ENCODE data around the gene FBXO11.

DNA sequence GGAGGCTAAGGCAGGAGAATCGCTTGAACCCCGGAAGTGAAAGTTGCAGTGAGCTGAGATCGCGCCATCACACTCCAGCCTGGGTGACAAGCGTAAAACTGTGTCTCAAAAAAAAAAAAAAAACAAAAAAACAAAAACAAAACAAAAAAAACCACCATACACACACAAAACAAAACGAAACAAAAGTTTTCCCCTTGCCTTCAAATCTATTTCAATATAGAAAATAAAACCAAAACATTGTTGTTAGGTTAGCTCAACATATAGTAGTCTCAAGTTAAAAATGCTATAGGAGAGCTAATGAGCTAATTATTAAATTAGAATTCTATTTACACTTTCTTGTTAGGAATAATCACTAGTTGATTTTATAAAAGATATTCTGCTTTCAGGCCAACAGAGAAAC is 43.3 kb downstream of the FBXO11 start:
- TF ChIP-seq, protein P1, sequence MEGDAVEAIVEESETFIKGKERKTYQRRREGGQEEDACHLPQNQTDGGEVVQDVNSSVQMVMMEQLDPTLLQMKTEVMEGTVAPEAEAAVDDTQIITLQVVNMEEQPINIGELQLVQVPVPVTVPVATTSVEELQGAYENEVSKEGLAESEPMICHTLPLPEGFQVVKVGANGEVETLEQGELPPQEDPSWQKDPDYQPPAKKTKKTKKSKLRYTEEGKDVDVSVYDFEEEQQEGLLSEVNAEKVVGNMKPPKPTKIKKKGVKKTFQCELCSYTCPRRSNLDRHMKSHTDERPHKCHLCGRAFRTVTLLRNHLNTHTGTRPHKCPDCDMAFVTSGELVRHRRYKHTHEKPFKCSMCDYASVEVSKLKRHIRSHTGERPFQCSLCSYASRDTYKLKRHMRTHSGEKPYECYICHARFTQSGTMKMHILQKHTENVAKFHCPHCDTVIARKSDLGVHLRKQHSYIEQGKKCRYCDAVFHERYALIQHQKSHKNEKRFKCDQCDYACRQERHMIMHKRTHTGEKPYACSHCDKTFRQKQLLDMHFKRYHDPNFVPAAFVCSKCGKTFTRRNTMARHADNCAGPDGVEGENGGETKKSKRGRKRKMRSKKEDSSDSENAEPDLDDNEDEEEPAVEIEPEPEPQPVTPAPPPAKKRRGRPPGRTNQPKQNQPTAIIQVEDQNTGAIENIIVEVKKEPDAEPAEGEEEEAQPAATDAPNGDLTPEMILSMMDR (IDR thresholded peaks at IDR 0.05 in 4 of 5, conservative IDR thresholded peaks at IDR 0.05 in 1 of 5) = no peak
- no peak for TF ChIP-seq POLR2A (IDR thresholded peaks at IDR 0.05)

All from gastrocnemius medialis (tissue), 4 donors.